GM18526 (cell line): ENCODE data around the gene SPRING1.

Experiments
- POLR2A ChIP-seq: IDR thresholded peaks from 3 replicates; pipeline ENCODE4 v1.6.1; 2011; ENCODE audit not compliant: insufficient read length; ENCODE audit errors: extremely low read depth

Gene SPRING1

GRCh38 chr12:116750298-116750697 is 12.4 kb upstream of the SPRING1 start:
- no peak for TF ChIP-seq POLR2A

- no peak for TF ChIP-seq POLR2A
Measured at GRCh38 chr12:116749884-116750283, 12.0 kb upstream of the SPRING1 start.

- no peak for TF ChIP-seq POLR2A
Measured at GRCh38 chr12:116745554-116745953, 7.7 kb upstream of the SPRING1 start.

GRCh38 chr12:116744766-116745165 is 6.9 kb upstream of the SPRING1 start:
- no peak for TF ChIP-seq POLR2A

- no peak for TF ChIP-seq POLR2A
Measured at GRCh38 chr12:116739381-116739887, 1.6 kb upstream of the SPRING1 start.

- no peak for TF ChIP-seq POLR2A
Measured at GRCh38 chr12:116736962-116737773, 701 bp downstream of the SPRING1 start.

GRCh38 chr12:116735951-116736599 is 1.8 kb downstream of the SPRING1 start:
- TF ChIP-seq POLR2A = no peak

GRCh38 chr12:116735084-116735483 is 2.8 kb downstream of the SPRING1 start:
- no peak for TF ChIP-seq POLR2A

GRCh38 chr12:116734156-116734768 is 3.6 kb downstream of the SPRING1 start:
- no peak for TF ChIP-seq POLR2A

GRCh38 chr12:116731801-116732200 is 6.1 kb downstream of the SPRING1 start:
- TF ChIP-seq POLR2A = no peak

- TF ChIP-seq POLR2A = no peak
Measured at GRCh38 chr12:116727891-116728290, 10.0 kb downstream of the SPRING1 start.

- no peak for TF ChIP-seq POLR2A
Measured at GRCh38 chr12:116727261-116727660, 10.6 kb downstream of the SPRING1 start.

- no peak for TF ChIP-seq POLR2A
Measured at GRCh38 chr12:116726694-116727093, 11.2 kb downstream of the SPRING1 start.

- no peak for TF ChIP-seq POLR2A
Measured at GRCh38 chr12:116722245-116722644, 15.6 kb downstream of the SPRING1 start.

GRCh38 chr12:116719731-116720528 is 17.9 kb downstream of the SPRING1 start:
- no peak for TF ChIP-seq POLR2A
